Naive thymus-derived CD8-positive, alpha-beta T cell (primary cell): ENCODE data around the gene RGP1. TPM values are rescaled to one million over a fixed set of nuclear protein-coding genes. Genes with fewer than 3 reads are reported as not detected.

Experiments
- ATAC-seq, 2 donors: fragments of 150-1000 bp; cut with Tn5 transposase in 1 of 2; sonication (Bioruptor Pico), chemical (Tn5 transposase) in 1 of 2; 1 replicate in 1 of 2; 2 replicates in 1 of 2; pipeline ENCODE4 v1.10.0; 2021; ENCODE audit warnings: mild to moderate bottlenecking in 2 of 2, moderate library complexity in 2 of 2
- POLR2A ChIA-PET: fragments of 350-600 bp; sonication (Branson Sonifier 250); formaldehyde crosslinking; loops from one replicate; lab custom pipeline; 2021; ENCODE audit warnings: antibody characterized with exemption; lab: Charles Lee
- DNase-seq, 10 donors: peaks; one replicate each; pipeline versions ENCODE4 v3.0.0 to v3.0.0-alpha.2; 2020 to 2022
- H3K27ac Mint-ChIP-seq, 10 donors: one replicate each; pipeline ENCODE4 v1.8.0; 2020 to 2022; ENCODE audit warnings: mild to moderate bottlenecking in 10 of 10, mixed read lengths in 10 of 10, moderate library complexity in 4 of 10, inconsistent platforms in 1 of 10
- H3K27me3 Mint-ChIP-seq, 5 donors: one replicate each; pipeline ENCODE4 v1.8.0; 2021 to 2022; ENCODE audit warnings: mixed read lengths in 5 of 5
- H3K36me3 Mint-ChIP-seq, 3 donors: one replicate each; pipeline ENCODE4 v1.8.0; 2020 to 2022; ENCODE audit warnings: mixed read lengths in 3 of 3, mild to moderate bottlenecking in 2 of 3, inconsistent platforms in 1 of 3
- H3K4me1 Mint-ChIP-seq, 4 donors: one replicate each; pipeline ENCODE4 v1.8.0; 2021 to 2022; ENCODE audit warnings: mixed read lengths in 4 of 4
- H3K4me3 Mint-ChIP-seq, 10 donors: one replicate each; pipeline ENCODE4 v1.8.0; 2020 to 2022; ENCODE audit warnings: mild to moderate bottlenecking in 10 of 10, mixed read lengths in 10 of 10, moderate library complexity in 6 of 10, inconsistent platforms in 1 of 10
- H3K9me3 Mint-ChIP-seq, 9 donors: one replicate each; pipeline ENCODE4 v1.8.0; 2020 to 2022; ENCODE audit warnings: mixed read lengths in 9 of 9, mild to moderate bottlenecking in 3 of 9, inconsistent platforms in 1 of 9, moderate library complexity in 1 of 9
- microRNA-seq: library from miRNA; unstranded; fragments of <30 nt; microRNA quantifications from one replicate; pipeline ENCODE4 v1.2.0, GENCODE V29; 2022; ENCODE audit warnings: borderline microRNAs expressed
- polyA plus RNA-seq, 3 donors: library from polyadenylated mRNA; unstranded; fragments of 300-500 nt; fragmentation: Illumina TruSeq; gene quantifications; one replicate each; pipeline ENCODE4 v1.2.3, GENCODE V29; 2021
- total RNA-seq, 8 experiments: library from RNA in 2 of 8; stranded (reverse) in 2 of 8; gene quantifications; one replicate each; pipeline ENCODE4 v1.2.3 and lab custom pipeline; 2021 to 2026

Gene RGP1
- total and polyA plus RNA-seq, 5 experiments from 2014 or later = 6.8 to 31.7 (median 9.6) TPM

DNA sequence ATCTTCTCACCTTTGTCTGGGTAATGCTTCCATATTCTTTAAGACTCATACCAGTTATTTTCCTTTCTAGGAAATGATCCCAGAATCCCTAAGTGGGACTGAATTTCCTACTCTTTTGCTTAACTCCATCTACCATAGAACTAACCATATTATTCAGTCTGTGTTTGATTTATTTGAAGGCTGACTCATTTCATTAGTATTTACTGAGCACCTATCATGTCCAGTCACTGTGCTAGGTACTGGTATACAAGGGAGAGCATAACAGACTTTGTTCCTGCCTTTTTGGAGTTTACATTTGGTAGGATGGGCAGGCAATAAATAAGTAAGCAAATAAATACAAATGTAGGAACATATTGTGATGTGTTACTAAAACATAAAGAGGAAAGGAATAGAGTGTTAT, 46.6 kb downstream of the RGP1 start:
- no peak overlapping the region for H3K4me3 Mint-ChIP-seq
- POLR2A ChIA-PET = no interaction called here
- DNase-seq = no peak
- peaks cover 5 to 14% (median 7%) of the 10 kb centered on the region in 4 donors for H3K4me1 Mint-ChIP-seq
- ATAC-seq = no peak
- H3K27ac Mint-ChIP-seq = peak overlapping the region in 2 of 10 donors; percentile 12 to 13
- no peaks in the 10 kb centered on the region for H3K27me3 Mint-ChIP-seq
- no peaks in the 10 kb centered on the region for H3K9me3 Mint-ChIP-seq
- peaks cover 0 to 20% (median 2%) of the 10 kb centered on the region in 3 donors for H3K36me3 Mint-ChIP-seq

DNA sequence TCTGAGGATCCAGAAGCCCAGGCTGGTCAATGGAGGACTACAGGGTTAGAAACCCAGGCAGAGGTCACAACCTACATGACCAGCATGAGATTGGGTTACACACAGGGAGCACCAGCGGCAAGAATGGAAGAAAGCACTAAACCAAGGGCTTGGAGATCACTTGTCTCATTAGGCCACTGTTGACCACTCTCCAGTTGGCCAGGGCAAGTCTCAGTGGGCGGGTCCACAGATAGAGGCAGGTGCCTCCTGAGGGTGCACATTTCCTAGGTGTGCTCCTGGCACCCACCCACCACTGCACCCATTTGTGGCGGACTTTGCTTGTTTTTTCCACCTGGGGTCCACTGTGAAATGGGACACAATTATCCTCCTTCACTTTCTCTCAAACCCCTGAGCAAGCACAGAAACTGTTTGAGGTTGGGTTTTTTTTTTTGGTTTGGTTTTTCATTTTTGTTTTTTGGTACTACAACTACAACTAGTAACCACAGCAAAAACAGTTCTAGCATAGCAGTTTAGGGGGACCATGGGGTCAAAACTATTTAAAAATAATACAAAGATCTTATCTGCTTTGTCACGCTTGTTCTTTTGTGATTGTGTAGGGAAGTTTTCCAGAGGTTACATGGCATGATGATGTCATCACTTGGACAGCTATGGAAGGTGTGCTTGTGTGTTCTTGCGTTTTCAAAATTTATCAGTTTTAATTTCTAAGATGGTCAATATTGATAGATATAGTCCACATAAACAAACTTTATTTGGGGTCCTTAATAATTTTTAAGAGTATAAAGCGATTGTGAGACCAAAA, 48.4 kb downstream of the RGP1 start:
- POLR2A ChIA-PET = no interaction called here
- H3K4me1 Mint-ChIP-seq = peaks cover 0 to 19% (median 6%) of the 10 kb centered on the region in 4 donors
- H3K9me3 Mint-ChIP-seq = no peaks in the 10 kb centered on the region
- no peak for ATAC-seq
- H3K4me3 Mint-ChIP-seq = no peak overlapping the region
- H3K36me3 Mint-ChIP-seq = peaks cover 2 to 31% (median 4%) of the 10 kb centered on the region in 3 donors
- H3K27ac Mint-ChIP-seq = peak overlapping the region in 3 of 10 donors; percentile 6 to 44 (median 29)
- H3K27me3 Mint-ChIP-seq = no peaks in the 10 kb centered on the region
- DNase-seq = no peak

DNA sequence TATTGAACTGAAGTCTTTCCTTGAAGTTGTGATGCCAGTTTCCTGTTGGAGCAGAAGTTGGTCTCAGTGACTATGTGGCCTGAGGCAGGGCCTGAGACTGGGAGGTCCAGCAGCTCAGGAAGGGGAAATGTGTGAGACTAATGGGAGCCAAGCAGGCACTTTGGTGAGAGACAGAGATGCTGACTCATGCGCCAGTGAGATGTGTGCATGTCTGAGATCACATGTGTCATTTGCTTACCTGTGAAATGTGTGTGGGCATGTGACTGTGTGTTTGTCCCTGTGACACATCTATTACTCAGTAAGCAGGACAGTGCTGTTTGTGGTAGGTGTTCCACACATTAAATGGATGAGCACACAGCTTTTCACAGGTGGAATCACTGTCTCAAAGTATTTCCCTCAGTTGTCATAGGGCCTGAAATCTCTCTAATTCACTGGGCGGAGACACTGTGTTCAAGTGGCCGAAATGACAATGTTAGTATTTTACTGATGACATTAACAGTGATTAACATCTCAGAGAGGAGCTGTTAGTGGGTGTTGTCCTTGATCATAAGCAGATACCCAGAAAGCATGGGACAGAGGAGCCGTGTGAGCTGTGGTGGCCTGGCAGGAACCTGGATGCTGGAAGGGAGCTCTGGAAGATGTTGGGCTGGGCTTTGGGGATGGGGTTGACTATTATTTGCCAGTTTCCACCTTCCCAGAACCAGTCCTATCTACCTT, 49.7 kb downstream of the RGP1 start:
- H3K27me3 Mint-ChIP-seq = no peaks in the 10 kb centered on the region
- no peak overlapping the region for H3K4me3 Mint-ChIP-seq
- ATAC-seq (no peak), DNase-seq (no peak)
- POLR2A ChIA-PET = no interaction called here
- peaks cover 0 to 17% (median 6%) of the 10 kb centered on the region in 4 donors for H3K4me1 Mint-ChIP-seq
- peak overlapping the region in 2 of 10 donors; percentile 5 to 8 for H3K27ac Mint-ChIP-seq
- H3K36me3 Mint-ChIP-seq = peaks cover 0 to 40% (median 4%) of the 10 kb centered on the region in 3 donors
- no peaks in the 10 kb centered on the region for H3K9me3 Mint-ChIP-seq

DNA sequence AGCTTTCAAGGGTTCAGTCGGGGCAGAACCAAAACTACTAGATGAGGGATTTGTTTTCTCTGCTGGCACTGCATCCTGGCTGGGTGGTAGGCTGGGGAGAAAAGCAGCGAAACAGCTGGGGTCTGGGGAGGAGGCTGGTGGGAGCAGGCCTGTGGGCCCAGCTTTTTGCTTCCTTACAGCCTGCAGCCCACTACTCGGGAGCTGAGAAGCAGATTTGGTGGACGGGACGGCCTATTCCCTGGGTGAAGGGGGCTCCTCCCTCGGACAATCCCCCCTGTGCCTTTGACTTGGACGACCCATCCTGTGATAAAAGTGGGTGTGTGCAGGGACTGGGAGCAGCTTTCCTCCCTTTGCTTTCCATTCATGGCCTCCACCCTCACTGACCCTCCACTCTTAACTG, 51.4 kb downstream of the RGP1 start:
- POLR2A ChIA-PET = interaction anchor here (1.5 kb wide), 1 partner anchor 11 kb away, joined by 3 read pairs; the partner anchor contains the start of gene SPAG8
- Mint-ChIP-seq H3K9me3 (no peaks in the 10 kb centered on the region), H3K27ac (peak overlapping the region in 1 of 10 donors; percentile 64)

DNA sequence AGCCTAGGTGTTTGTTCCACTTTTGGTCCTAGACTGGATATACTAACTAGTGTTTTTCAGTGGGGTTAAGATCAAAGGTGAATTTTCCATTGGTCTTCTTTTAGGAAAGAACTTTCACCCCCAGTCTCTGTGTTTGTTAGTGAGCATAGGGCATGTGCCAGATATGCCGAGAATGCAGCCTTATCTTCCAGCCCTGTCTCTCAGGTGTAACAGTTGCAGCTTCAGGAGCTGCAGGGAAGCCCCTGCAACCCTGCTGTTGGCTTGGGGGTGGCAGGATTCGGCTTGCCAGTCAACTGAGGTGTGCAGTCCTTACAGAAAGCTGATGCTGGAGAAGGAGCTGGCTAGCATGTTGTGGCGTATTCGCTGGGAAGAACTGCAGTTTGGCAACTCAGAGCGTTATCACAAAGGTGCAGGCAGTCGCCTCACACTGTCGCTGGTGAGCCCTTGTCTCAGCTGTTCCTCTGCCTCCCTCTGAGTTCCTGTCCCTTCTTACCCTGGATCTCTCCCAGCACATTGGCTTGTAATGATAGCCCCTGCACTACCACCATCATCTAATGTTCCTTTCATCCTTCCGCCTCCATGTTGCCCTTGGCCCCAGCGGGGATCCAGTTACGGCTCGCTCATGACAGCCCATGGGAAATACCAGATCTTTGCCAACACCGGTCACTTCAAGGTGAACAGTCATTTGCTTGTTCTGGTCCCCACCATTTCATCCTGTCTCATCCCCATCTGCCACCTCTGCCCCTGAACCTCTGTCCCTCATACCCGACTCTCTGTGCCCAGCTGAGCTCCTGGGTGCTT, 52.4 kb downstream of the RGP1 start:
- H3K36me3 Mint-ChIP-seq = peaks cover 0 to 57% (median 4%) of the 10 kb centered on the region in 3 donors
- H3K4me1 Mint-ChIP-seq = peaks cover 0 to 10% (median 2%) of the 10 kb centered on the region in 4 donors
- ATAC-seq = no peak
- no peaks in the 10 kb centered on the region for H3K27me3 Mint-ChIP-seq
- POLR2A ChIA-PET = interaction anchor here (1.5 kb wide), 1 partner anchor 10 kb away, joined by 3 read pairs; the partner anchor contains the start of gene SPAG8
- peak overlapping the region in 2 of 10 donors; percentile 36 to 73 for H3K27ac Mint-ChIP-seq
- no peak overlapping the region for H3K4me3 Mint-ChIP-seq
- DNase-seq = no peak
- H3K9me3 Mint-ChIP-seq = no peaks in the 10 kb centered on the region

More for the DNA sequence above, 51.4 kb downstream of the RGP1 start:
- Mint-ChIP-seq H3K4me3 (no peak overlapping the region), H3K4me1 (peaks cover 0 to 12% (median 2%) of the 10 kb centered on the region in 4 donors), H3K27me3 (no peaks in the 10 kb centered on the region), H3K36me3 (peaks cover 0 to 47% (median 4%) of the 10 kb centered on the region in 3 donors)
- ATAC-seq (no peak), DNase-seq (no peak)

DNA sequence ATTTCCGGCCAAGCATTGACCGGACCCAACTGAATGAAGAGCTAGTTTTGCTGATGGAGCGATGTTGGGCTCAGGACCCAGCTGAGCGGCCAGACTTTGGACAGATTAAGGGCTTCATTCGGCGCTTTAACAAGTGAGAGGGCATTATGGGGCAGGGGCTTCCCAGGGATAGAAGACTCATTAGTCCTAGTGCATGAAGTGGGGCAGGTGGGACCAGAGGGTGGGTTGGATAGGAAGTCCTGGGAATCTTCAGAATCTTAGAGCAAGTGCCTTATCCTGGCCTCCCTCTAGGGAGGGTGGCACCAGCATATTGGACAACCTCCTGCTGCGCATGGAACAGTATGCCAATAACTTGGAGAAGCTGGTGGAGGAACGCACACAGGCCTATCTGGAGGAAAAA, 57.0 kb downstream of the RGP1 start:
- H3K27ac Mint-ChIP-seq = peak overlapping the region in 2 of 10 donors; percentile 27 to 60
- DNase-seq (no peak), ATAC-seq (no peak)
- no peaks in the 10 kb centered on the region for H3K9me3 Mint-ChIP-seq
- H3K4me3 Mint-ChIP-seq = no peak overlapping the region
- H3K27me3 Mint-ChIP-seq = no peaks in the 10 kb centered on the region
- POLR2A ChIA-PET = interaction anchor here (0.6 to 1.2 kb wide), 2 partner anchors 22 to 174 kb away, joined by 3 read pairs; partner anchors contain the start of gene FAM221B
- peaks cover 2 to 11% (median 7%) of the 10 kb centered on the region in 4 donors for H3K4me1 Mint-ChIP-seq
- peaks cover 0 to 59% (median 4%) of the 10 kb centered on the region in 3 donors for H3K36me3 Mint-ChIP-seq

Small RNAs within 50 kb of the gene (microRNA-seq; reads per million reads assigned to microRNA genes)
- not detected for gene MIR6852
- gene MIR6853 = not detected

Other genes with a start within 250 kb of the RGP1 start
- 10 to 100 TPM; 43.5 to 44.4 TPM for gene TESK1, start 144.0 kb upstream of the RGP1 start, total RNA-seq
- gene TESK1, start 144.0 kb upstream of the RGP1 start, polyA plus RNA-seq = 1 to 10 TPM; 3.0 to 8.1 (median 4.8) TPM
- gene CD72, start 130.9 kb upstream of the RGP1 start, total RNA-seq = 1 to 10 TPM; 7.8 to 8.0 TPM
- 1 to 10 TPM in 1 of 3 donors, under 1 TPM in 2; 0.80 to 1.5 (median 0.91) TPM for gene CD72, start 130.9 kb upstream of the RGP1 start, polyA plus RNA-seq
- 10 to 100 TPM; 24.2 to 25.4 TPM for gene SIT1, start 98.4 kb upstream of the RGP1 start, total RNA-seq
- 100 to 1,000 TPM in 1 of 3 donors, 10 to 100 TPM in 2; 82.2 to 128 (median 91.6) TPM for gene SIT1, start 98.4 kb upstream of the RGP1 start, polyA plus RNA-seq
- over 10,000 TPM; 14,495 to 21,271 TPM for gene RMRP, start 91.3 kb upstream of the RGP1 start, total RNA-seq
- 10 to 100 TPM in 1 of 3 donors, not detected in 2; 33.0 TPM for gene RMRP, start 91.3 kb upstream of the RGP1 start, polyA plus RNA-seq
- gene CCDC107, start 91.0 kb upstream of the RGP1 start, total RNA-seq = 10 to 100 TPM; 13.8 to 16.6 TPM
- 10 to 100 TPM; 45.9 to 59.0 (median 51.5) TPM for gene CCDC107, start 91.0 kb upstream of the RGP1 start, polyA plus RNA-seq
- gene ARHGEF39, start 84.1 kb upstream of the RGP1 start, total RNA-seq = under 1 TPM in 1 of 2 experiments, not detected in 1; 0.29 TPM
- under 1 TPM; 0.13 to 0.25 (median 0.24) TPM for gene ARHGEF39, start 84.1 kb upstream of the RGP1 start, polyA plus RNA-seq
- gene CA9, start 75.4 kb upstream of the RGP1 start, total RNA-seq = not detected
- not detected for gene CA9, start 75.4 kb upstream of the RGP1 start, polyA plus RNA-seq
- 10 to 100 TPM; 92.3 to 98.5 TPM for gene TPM2, start 59.4 kb upstream of the RGP1 start, total RNA-seq
- under 1 TPM in 1 of 3 donors, not detected in 2; 0.34 TPM for gene TPM2, start 59.4 kb upstream of the RGP1 start, polyA plus RNA-seq
- gene TLN1, start 17.1 kb upstream of the RGP1 start, total RNA-seq = 100 to 1,000 TPM; 204 to 233 TPM
- 10 to 100 TPM; 32.9 to 88.9 (median 36.4) TPM for gene TLN1, start 17.1 kb upstream of the RGP1 start, polyA plus RNA-seq
- gene CREB3, start 16.6 kb upstream of the RGP1 start, total RNA-seq = 10 to 100 TPM; 17.1 to 19.5 TPM
- 10 to 100 TPM; 29.8 to 40.3 (median 33.1) TPM for gene CREB3, start 16.6 kb upstream of the RGP1 start, polyA plus RNA-seq
- gene GBA2, start 59 bp upstream of the RGP1 start, total RNA-seq = 10 to 100 TPM; 56.7 to 65.4 TPM
- gene GBA2, start 59 bp upstream of the RGP1 start, polyA plus RNA-seq = 10 to 100 TPM; 14.8 to 28.3 (median 22.0) TPM
- 1 to 10 TPM in 1 of 2 experiments, under 1 TPM in 1; 0.88 to 1.7 TPM for gene MSMP, start 5.0 kb downstream of the RGP1 start, total RNA-seq
- 1 to 10 TPM in 1 of 3 donors, not detected in 2; 1.3 TPM for gene MSMP, start 5.0 kb downstream of the RGP1 start, polyA plus RNA-seq
- gene NPR2, start 42.3 kb downstream of the RGP1 start, total RNA-seq = 10 to 100 TPM; 12.6 to 12.7 TPM
- under 1 TPM; 0.20 to 0.94 (median 0.36) TPM for gene NPR2, start 42.3 kb downstream of the RGP1 start, polyA plus RNA-seq
- gene SPAG8, start 63.0 kb downstream of the RGP1 start, total RNA-seq = 1 to 10 TPM; 7.0 to 8.9 TPM
- gene SPAG8, start 63.0 kb downstream of the RGP1 start, polyA plus RNA-seq = 1 to 10 TPM in 2 of 3 donors, under 1 TPM in 1; 0.17 to 2.2 (median 1.7) TPM
- gene HINT2, start 65.8 kb downstream of the RGP1 start, total RNA-seq = 10 to 100 TPM; 25.4 to 27.9 TPM
- gene HINT2, start 65.8 kb downstream of the RGP1 start, polyA plus RNA-seq = 10 to 100 TPM; 73.0 to 87.9 (median 78.5) TPM
- not detected for gene FAM221B, start 79.4 kb downstream of the RGP1 start, total RNA-seq
- not detected for gene FAM221B, start 79.4 kb downstream of the RGP1 start, polyA plus RNA-seq
- gene TMEM8B, start 79.9 kb downstream of the RGP1 start, total RNA-seq = 10 to 100 TPM in 1 of 2 experiments, 1 to 10 TPM in 1; 8.8 to 10.2 TPM
- 1 to 10 TPM; 1.5 to 2.4 (median 2.1) TPM for gene TMEM8B, start 79.9 kb downstream of the RGP1 start, polyA plus RNA-seq
- gene OR13J1, start 121.1 kb downstream of the RGP1 start, total RNA-seq = not detected
- gene OR13J1, start 121.1 kb downstream of the RGP1 start, polyA plus RNA-seq = not detected
- gene HRCT1, start 156.9 kb downstream of the RGP1 start, total RNA-seq = not detected
- gene HRCT1, start 156.9 kb downstream of the RGP1 start, polyA plus RNA-seq = not detected
- not detected for gene SPAAR, start 160.2 kb downstream of the RGP1 start, total RNA-seq
- not detected for gene SPAAR, start 160.2 kb downstream of the RGP1 start, polyA plus RNA-seq
- gene OR2S2, start 208.9 kb downstream of the RGP1 start, total RNA-seq = not detected
- not detected for gene OR2S2, start 208.9 kb downstream of the RGP1 start, polyA plus RNA-seq